Measurements from ENCODE around the gene USP17L20.
"Not testable (repeated sequence)": the region's sequence is repeated elsewhere in the genome, so short reads cannot be mapped to it uniquely, and the experiment has no call there.

- TF ChIP-seq POLR2A, CTCF (IDR thresholded peaks at IDR 0.05): not testable (repeated sequence)
Observed at GRCh38 chr4:9257824-9258223, at the start of gene USP17L20.
